DOHH2 (cell line): ENCODE results near the gene CNST.

Source experiments
- EZH2phosphoT487 ChIP-seq: fragments of 200-600 bp; sonication (generic); IDR thresholded peaks from 2 replicates; pipeline ENCODE4 v1.6.1; 2017; ENCODE audit warnings: borderline replicate concordance, mild to moderate bottlenecking, antibody characterized with exemption, low read length, moderate library complexity, mixed read lengths
- TF ChIP-seq, protein P1 (sequence below): fragments of 200-600 bp; sonication (generic); IDR thresholded peaks from one replicate; pipeline ENCODE4 v1.5.1; 2014; ENCODE audit warnings: antibody characterized with exemption, mild to moderate bottlenecking, low read depth, low read length; ENCODE audit not compliant: poor library complexity, severe bottlenecking

DNA sequence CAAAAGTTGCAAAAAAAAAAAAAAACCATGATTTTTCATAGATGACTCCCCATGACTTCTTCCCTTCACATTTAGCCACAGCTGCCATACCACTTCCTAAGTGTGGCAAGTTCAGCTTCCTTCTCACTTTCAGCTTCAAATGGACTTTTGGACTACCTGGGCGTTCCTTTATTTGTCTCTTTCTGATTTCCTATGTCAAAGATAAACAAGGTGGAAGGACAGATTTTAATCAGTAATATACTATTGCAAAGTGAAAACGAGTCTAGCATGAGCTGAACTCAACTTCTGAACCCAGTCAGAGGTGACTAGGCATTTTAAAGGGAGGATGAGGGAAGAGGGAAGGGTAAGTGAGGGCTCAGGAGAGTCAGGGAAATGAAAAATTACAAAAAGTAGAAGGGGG is 143.6 kb downstream of the CNST start:
- TF ChIP-seq, protein P1, sequence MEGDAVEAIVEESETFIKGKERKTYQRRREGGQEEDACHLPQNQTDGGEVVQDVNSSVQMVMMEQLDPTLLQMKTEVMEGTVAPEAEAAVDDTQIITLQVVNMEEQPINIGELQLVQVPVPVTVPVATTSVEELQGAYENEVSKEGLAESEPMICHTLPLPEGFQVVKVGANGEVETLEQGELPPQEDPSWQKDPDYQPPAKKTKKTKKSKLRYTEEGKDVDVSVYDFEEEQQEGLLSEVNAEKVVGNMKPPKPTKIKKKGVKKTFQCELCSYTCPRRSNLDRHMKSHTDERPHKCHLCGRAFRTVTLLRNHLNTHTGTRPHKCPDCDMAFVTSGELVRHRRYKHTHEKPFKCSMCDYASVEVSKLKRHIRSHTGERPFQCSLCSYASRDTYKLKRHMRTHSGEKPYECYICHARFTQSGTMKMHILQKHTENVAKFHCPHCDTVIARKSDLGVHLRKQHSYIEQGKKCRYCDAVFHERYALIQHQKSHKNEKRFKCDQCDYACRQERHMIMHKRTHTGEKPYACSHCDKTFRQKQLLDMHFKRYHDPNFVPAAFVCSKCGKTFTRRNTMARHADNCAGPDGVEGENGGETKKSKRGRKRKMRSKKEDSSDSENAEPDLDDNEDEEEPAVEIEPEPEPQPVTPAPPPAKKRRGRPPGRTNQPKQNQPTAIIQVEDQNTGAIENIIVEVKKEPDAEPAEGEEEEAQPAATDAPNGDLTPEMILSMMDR, result no peak
- TF ChIP-seq EZH2phosphoT487, result no peak
